ENCODE results near the gene ZC3H7B. TPM values are rescaled to one million over a fixed set of nuclear protein-coding genes. Genes with fewer than 3 reads are reported as not detected.
"Not testable (repeated sequence)": the region's sequence is repeated elsewhere in the genome, so short reads cannot be mapped to it uniquely, and the experiment has no call there.

ZC3H7B gene
- 10 to 100 TPM; 35.2 to 51.7 TPM for total RNA-seq

- H3K27ac ChIP-seq = peak within 1 kb of the TSS; percentile 77
- peak within 1 kb of the TSS; percentile 84 to 93 for H3K9ac ChIP-seq (ENCODE audit: low read depth in 2 of 2, low read length in 2 of 2)
- no peaks in the 10 kb centered on the region for H3K9me3 ChIP-seq
- DNase-seq = peak; percentile 85
- H3K4me1 ChIP-seq = peaks cover 3% of the 10 kb centered on the region
- peak within 1 kb of the TSS; percentile 98 for H3K4me3 ChIP-seq
- intact Hi-C loops (cut with DNase I) = loop anchor here (5.0 kb wide), 1 partner anchor 66 kb away; no protein-coding TSS in a partner anchor
- peak; percentile 39 for TF ChIP-seq CTCF (IDR thresholded peaks at IDR 0.05)
- no peaks in the 10 kb centered on the region for H3K36me3 ChIP-seq
- no peaks in the 10 kb centered on the region for H3K27me3 ChIP-seq
Measured at GRCh38 chr22:41301085-41302020, at the start of gene ZC3H7B. Gene ZC3H7B (plus strand): TSS chr22:41301525. CDS start chr22:41320661, 19,136 bp downstream.

- Histone ChIP-seq H3K9me3 (no peaks in the 10 kb centered on the region), H3K27ac (no peak overlapping the region), H3K9ac (ENCODE audit: low read depth in 2 of 2, low read length in 2 of 2) (no peak overlapping the region), H3K4me1 (no peaks in the 10 kb centered on the region), H3K4me3 (no peak overlapping the region), H3K36me3 (peaks cover 10% of the 10 kb centered on the region), H3K27me3 (no peaks in the 10 kb centered on the region)
- intact Hi-C loops (cut with DNase I) = no loop called here
- no peak for DNase-seq
- no peak for TF ChIP-seq CTCF (IDR thresholded peaks at IDR 0.05)
Measured at GRCh38 chr22:41252365-41252764, 49.0 kb upstream of the ZC3H7B start.

- Histone ChIP-seq H3K9ac (ENCODE audit: low read depth in 2 of 2, low read length in 2 of 2) (no peak overlapping the region), H3K27me3 (no peaks in the 10 kb centered on the region), H3K4me3 (no peak overlapping the region), H3K9me3 (no peaks in the 10 kb centered on the region), H3K4me1 (no peaks in the 10 kb centered on the region), H3K27ac (no peak overlapping the region), H3K36me3 (peaks cover 10% of the 10 kb centered on the region)
- no peak for TF ChIP-seq CTCF (IDR thresholded peaks at IDR 0.05)
- DNase-seq = no peak
- intact Hi-C loops (cut with DNase I) = no loop called here
Measured at GRCh38 chr22:41254230-41254629, 47.1 kb upstream of the ZC3H7B start.

GRCh38 chr22:41256254-41257253 lies 44.8 kb upstream of the ZC3H7B start:
- DNase-seq = no peak
- Histone ChIP-seq H3K27me3 (no peaks in the 10 kb centered on the region), H3K36me3 (peaks cover 10% of the 10 kb centered on the region), H3K4me1 (no peaks in the 10 kb centered on the region), H3K9me3 (no peaks in the 10 kb centered on the region), H3K9ac (ENCODE audit: low read depth in 2 of 2, low read length in 2 of 2) (no peak overlapping the region), H3K4me3 (no peak overlapping the region), H3K27ac (no peak overlapping the region)
- no peak for TF ChIP-seq CTCF (IDR thresholded peaks at IDR 0.05)
- intact Hi-C loops (cut with DNase I) = no loop called here

GRCh38 chr22:41257696-41258095 lies 43.6 kb upstream of the ZC3H7B start:
- TF ChIP-seq CTCF (IDR thresholded peaks at IDR 0.05) = no peak
- H3K27ac ChIP-seq = no peak overlapping the region
- H3K9ac ChIP-seq (ENCODE audit: low read depth in 2 of 2, low read length in 2 of 2) = no peak overlapping the region
- DNase-seq = no peak
- no peak overlapping the region for H3K4me3 ChIP-seq
- no peaks in the 10 kb centered on the region for H3K9me3 ChIP-seq
- no peaks in the 10 kb centered on the region for H3K27me3 ChIP-seq
- H3K4me1 ChIP-seq = no peaks in the 10 kb centered on the region
- intact Hi-C loops (cut with DNase I) = no loop called here
- H3K36me3 ChIP-seq = peaks cover 9% of the 10 kb centered on the region

- H3K4me1 ChIP-seq; DNase-seq; H3K27ac ChIP-seq; H3K27me3 ChIP-seq; intact Hi-C loops (cut with DNase I); H3K4me3 ChIP-seq; H3K36me3 ChIP-seq; H3K9me3 ChIP-seq; H3K9ac ChIP-seq (ENCODE audit: low read depth in 2 of 2, low read length in 2 of 2): not testable (repeated sequence)
Measured at GRCh38 chr22:41259756-41260155, 41.6 kb upstream of the ZC3H7B start.
